Measurements from ENCODE around the gene SPATA16.
A peak's percentile ranks its signal among the peaks of the same experiment; 100 is the strongest.
"Not testable (repeated sequence)": the region's sequence is repeated elsewhere in the genome, so short reads cannot be mapped to it uniquely, and the experiment has no call there.

The SPATA16 gene

GRCh38 chr3:173001622-173002021 is 139.4 kb downstream of the SPATA16 start:
- no peak for DNase-seq

GRCh38 chr3:173000553-173000952 is 140.5 kb downstream of the SPATA16 start:
- no peak for DNase-seq

GRCh38 chr3:172993412-172993811 is 147.6 kb downstream of the SPATA16 start:
- DNase-seq = no peak

GRCh38 chr3:172991424-172991996 is 149.5 kb downstream of the SPATA16 start:
- no peak for DNase-seq

GRCh38 chr3:172989373-172989772 is 151.7 kb downstream of the SPATA16 start:
- no peak for DNase-seq

- DNase-seq = no peak
These were observed 153.8 kb downstream of the SPATA16 start for GRCh38 chr3:172987273-172987672.

- DNase-seq = no peak
These were observed 156.1 kb downstream of the SPATA16 start for GRCh38 chr3:172984914-172985313.

GRCh38 chr3:172982736-172983364 is 158.2 kb downstream of the SPATA16 start:
- no peak for DNase-seq

GRCh38 chr3:172981407-172981983 is 159.5 kb downstream of the SPATA16 start:
- no peak for DNase-seq

GRCh38 chr3:172980849-172981248 is 160.2 kb downstream of the SPATA16 start:
- no peak for DNase-seq

- DNase-seq = no peak
These were observed 163.3 kb downstream of the SPATA16 start for GRCh38 chr3:172977696-172978095.

- DNase-seq = no peak
These were observed 166.1 kb downstream of the SPATA16 start for GRCh38 chr3:172974969-172975368.

GRCh38 chr3:172973799-172974198 is 167.2 kb downstream of the SPATA16 start:
- DNase-seq = peak in 1 of 2 experiments; percentile 53

- no peak for DNase-seq
These were observed 168.3 kb downstream of the SPATA16 start for GRCh38 chr3:172972717-172973116.

- no peak for DNase-seq
These were observed 169.0 kb downstream of the SPATA16 start for GRCh38 chr3:172972067-172972466.

GRCh38 chr3:172968646-172969045 is 172.4 kb downstream of the SPATA16 start:
- DNase-seq = no peak

- DNase-seq = no peak
These were observed 175.8 kb downstream of the SPATA16 start for GRCh38 chr3:172965256-172965655.

- not testable (repeated sequence) for DNase-seq
These were observed 180.3 kb downstream of the SPATA16 start for GRCh38 chr3:172960626-172961182.

GRCh38 chr3:172958565-172958964 is 182.5 kb downstream of the SPATA16 start:
- DNase-seq = no peak

GRCh38 chr3:172953571-172953970 is 187.5 kb downstream of the SPATA16 start:
- DNase-seq = no peak

- DNase-seq = no peak
These were observed 189.5 kb downstream of the SPATA16 start for GRCh38 chr3:172951511-172951910.

- no peak for DNase-seq
These were observed 195.0 kb downstream of the SPATA16 start for GRCh38 chr3:172946061-172946460.

- no peak for DNase-seq
These were observed 201.3 kb downstream of the SPATA16 start for GRCh38 chr3:172939651-172940293.

- DNase-seq = no peak
These were observed 202.2 kb downstream of the SPATA16 start for GRCh38 chr3:172938788-172939187.

All from NCI-H187 (cell line).